ENCODE data around the gene FAAP100.

DNA sequence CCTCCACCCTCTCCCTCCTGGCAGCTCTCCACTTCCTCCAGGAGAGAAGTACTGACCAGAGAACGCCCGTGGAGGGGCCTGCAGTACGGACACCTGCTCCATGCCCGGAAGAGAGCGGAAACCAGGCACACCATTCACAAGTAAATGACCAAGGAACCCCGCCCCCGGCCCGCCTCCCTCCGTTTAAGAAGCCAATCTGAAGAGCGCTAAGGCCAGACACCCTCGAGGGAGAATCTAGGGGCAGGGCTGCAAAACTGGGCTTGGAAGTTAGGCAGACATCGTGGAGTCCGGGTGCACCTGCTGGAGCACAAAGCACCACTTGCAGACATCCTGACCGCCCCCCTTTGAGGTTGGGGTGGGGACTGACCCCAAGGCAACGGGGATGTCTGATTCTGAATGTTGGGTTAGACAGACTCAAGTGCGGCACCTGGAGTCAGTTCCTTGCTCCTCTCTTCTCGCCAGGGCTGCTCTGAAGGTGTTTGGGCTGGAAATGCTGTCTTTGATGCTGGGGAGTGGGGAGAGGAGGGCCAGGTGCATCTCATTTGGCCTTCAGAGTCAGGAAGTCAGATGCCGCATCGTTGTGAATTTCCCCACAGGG lies 964 bp upstream of the FAAP100 start:
- TF ChIP-seq POLR2A (IDR thresholded peaks at IDR 0.05) = no peak
- TF ChIP-seq, protein P1, sequence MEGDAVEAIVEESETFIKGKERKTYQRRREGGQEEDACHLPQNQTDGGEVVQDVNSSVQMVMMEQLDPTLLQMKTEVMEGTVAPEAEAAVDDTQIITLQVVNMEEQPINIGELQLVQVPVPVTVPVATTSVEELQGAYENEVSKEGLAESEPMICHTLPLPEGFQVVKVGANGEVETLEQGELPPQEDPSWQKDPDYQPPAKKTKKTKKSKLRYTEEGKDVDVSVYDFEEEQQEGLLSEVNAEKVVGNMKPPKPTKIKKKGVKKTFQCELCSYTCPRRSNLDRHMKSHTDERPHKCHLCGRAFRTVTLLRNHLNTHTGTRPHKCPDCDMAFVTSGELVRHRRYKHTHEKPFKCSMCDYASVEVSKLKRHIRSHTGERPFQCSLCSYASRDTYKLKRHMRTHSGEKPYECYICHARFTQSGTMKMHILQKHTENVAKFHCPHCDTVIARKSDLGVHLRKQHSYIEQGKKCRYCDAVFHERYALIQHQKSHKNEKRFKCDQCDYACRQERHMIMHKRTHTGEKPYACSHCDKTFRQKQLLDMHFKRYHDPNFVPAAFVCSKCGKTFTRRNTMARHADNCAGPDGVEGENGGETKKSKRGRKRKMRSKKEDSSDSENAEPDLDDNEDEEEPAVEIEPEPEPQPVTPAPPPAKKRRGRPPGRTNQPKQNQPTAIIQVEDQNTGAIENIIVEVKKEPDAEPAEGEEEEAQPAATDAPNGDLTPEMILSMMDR (IDR thresholded peaks at IDR 0.05) = no peak
- no peak for TF ChIP-seq EP300 (IDR thresholded peaks at IDR 0.05)

Data from tibial nerve (tissue), 4 donors.